ENCODE results near the gene ZNF227.
"Not testable (repeated sequence)": the region's sequence is repeated elsewhere in the genome, so short reads cannot be mapped to it uniquely, and the experiment has no call there.

The ZNF227 gene

DNA sequence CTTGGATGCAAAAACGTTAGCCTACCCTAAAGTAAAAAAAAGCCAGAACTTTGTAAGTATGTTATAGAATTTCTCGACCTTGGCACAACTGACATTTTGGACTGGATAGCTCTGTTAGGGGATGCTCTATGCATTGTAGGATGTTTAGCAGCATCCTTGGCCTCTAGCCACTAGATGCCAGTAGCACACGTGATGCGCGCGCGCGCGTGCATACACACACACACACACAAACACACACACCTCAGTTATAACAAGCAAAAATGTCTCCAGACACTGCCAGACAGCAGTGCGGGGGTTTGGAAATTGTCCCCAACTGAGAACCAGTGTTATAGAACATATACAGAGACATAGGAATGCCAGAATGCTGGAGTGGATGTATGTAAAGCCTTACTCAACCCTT, 30.2 kb upstream of the ZNF227 start:
- DNase-seq (ENCODE audit: low spot score) = no peak
- no peak for TF ChIP-seq CTCF (IDR thresholded peaks at IDR 0.05; ENCODE audit: borderline replicate concordance, control extremely low read depth, extremely low read depth, insufficient read depth, missing control alignments)
- in situ Hi-C loops (cut with MboI; ENCODE audit: low sequenced_read_pairs, unreplicated experiment) = no loop called here

DNA sequence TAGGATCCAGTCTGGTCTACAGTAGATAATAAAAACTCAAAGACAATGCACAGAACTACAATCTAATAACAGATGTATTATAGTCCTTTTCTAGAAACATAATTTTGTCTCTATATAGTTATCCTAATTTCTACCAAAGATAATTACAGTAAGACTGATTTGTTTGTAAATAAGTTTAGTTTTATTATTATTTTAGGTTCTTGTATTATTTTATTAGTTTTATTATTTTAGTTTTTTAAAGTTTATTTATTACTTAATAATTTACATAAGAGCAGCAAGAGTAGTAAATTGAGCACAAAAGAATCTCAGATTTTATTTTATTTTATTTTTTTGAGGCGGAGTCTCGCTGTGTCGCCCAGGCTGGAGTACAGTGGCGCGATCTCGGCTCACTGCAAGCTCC, 22.3 kb upstream of the ZNF227 start:
- in situ Hi-C loops (cut with MboI; ENCODE audit: low sequenced_read_pairs, unreplicated experiment) = no loop called here
- DNase-seq (ENCODE audit: low spot score) = no peak
- no peak for TF ChIP-seq CTCF (IDR thresholded peaks at IDR 0.05; ENCODE audit: borderline replicate concordance, control extremely low read depth, extremely low read depth, insufficient read depth, missing control alignments)

DNA sequence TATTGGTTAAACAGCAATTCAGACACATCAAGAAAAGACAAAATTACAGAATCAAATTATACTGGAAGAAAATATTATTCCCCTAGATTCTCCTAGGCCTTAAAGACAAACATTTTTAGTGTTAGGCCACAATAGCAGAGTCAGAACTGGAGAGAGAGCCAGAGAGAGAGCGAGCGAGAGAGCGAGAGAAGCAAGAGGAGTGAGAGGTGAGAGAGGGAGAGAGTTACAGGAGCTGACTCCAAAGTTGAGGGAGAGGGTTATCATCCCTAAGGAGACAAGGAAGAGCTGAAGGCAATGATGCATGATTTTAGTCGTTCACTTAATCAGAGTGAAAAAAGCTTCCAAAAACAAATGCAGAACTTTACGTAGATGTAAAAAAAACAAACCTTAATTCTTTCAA, 20.2 kb upstream of the ZNF227 start:
- in situ Hi-C loops (cut with MboI; ENCODE audit: low sequenced_read_pairs, unreplicated experiment) = no loop called here
- TF ChIP-seq CTCF (IDR thresholded peaks at IDR 0.05; ENCODE audit: borderline replicate concordance, control extremely low read depth, extremely low read depth, insufficient read depth, missing control alignments) = no peak
- DNase-seq (ENCODE audit: low spot score) = no peak

DNA sequence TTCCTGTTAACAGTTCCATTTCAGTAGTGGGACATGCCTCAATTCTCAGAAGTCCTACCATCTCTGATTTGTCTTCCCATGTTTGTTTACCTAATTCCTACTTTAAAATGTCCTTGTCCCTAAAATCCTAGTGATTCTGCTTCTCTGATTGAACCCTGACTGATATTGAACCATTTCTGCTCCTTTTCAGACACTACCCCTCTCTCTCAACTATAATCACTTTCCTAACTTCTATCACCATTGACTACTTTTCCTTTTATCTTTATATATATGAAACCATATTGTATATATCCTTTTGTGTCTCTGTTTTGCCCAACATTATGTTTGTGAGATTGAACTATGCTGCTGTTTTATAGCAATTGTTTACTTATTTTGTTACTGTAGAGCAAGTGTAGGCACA, 15.6 kb upstream of the ZNF227 start:
- in situ Hi-C loops (cut with MboI; ENCODE audit: low sequenced_read_pairs, unreplicated experiment) = no loop called here
- TF ChIP-seq CTCF (IDR thresholded peaks at IDR 0.05; ENCODE audit: borderline replicate concordance, control extremely low read depth, extremely low read depth, insufficient read depth, missing control alignments) = no peak
- no peak for DNase-seq (ENCODE audit: low spot score)

DNA sequence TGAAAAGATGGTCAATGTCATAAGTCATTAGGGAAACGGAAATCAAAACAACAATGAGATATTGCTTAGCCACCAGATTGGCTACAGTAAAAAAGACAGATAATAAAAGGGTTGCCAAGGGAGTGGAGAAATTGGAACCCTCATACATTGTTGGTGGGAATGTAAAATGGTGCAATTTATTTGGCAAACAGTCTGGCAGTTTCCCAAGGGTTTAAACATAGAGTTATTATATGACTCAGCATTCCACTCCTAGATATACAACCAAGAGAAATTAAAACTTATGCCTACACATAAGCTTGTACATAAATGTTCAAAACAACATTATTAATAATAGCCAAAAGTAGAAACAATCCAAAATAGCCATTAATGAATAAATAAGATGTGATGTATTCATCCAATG, 9.9 kb upstream of the ZNF227 start:
- DNase-seq (ENCODE audit: low spot score) = no peak
- in situ Hi-C loops (cut with MboI; ENCODE audit: low sequenced_read_pairs, unreplicated experiment) = no loop called here
- TF ChIP-seq CTCF (IDR thresholded peaks at IDR 0.05; ENCODE audit: borderline replicate concordance, control extremely low read depth, extremely low read depth, insufficient read depth, missing control alignments) = no peak

DNA sequence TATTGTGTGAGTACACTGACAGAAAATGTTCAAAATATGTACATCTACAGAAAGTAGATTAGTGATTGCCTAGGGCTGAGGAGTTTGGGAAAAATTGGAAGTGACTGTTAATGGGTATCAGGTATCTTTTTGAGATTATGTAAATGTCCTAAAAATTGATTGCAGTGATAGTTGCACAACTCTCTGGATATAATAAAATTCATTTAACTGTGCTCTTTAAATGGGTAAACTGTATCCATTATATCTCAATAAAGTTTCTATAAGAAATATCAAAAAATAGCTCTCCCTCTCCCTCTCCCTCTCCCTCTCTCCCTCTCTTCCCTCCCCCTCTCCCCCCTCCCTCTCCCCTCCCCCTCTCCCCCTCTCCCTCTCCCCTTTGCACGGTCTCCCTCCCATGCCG, 9.4 kb upstream of the ZNF227 start:
- in situ Hi-C loops (cut with MboI; ENCODE audit: low sequenced_read_pairs, unreplicated experiment) = no loop called here
- no peak for TF ChIP-seq CTCF (IDR thresholded peaks at IDR 0.05; ENCODE audit: borderline replicate concordance, control extremely low read depth, extremely low read depth, insufficient read depth, missing control alignments)
- DNase-seq (ENCODE audit: low spot score) = no peak

DNA sequence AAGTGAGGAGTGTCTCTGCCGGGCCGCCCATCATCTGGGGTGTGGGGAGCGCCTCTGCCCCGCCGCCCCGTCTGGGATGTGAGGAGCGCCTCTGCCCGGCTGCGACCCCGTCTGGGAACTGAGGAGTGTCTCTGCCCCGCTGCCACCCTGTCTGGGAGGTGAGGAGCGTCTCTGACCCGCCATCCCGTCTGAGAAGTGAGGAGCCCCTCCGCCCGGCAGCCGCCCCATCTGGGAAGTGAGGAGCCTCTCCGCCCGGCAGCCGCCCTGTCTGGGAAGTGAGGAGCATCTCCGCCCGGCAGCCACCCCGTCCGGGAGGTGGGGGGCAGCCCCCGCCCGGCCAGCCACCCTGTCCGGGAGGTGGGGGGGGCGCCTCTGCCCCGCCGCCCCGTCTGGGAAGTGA, 8.5 kb upstream of the ZNF227 start:
- DNase-seq (ENCODE audit: low spot score); in situ Hi-C loops (cut with MboI; ENCODE audit: low sequenced_read_pairs, unreplicated experiment): not testable (repeated sequence)

Data from GM13976 (cell line).